ENCODE data around the gene TINAG.

The TINAG gene

GRCh38 chr6:54403096-54403495, 94.9 kb downstream of the TINAG start:
- no peak overlapping the region for H3K4me3 ChIP-seq (ENCODE audit: low read depth, low read length)
- no peak for DNase-seq (ENCODE audit: low read depth)
- no peak for TF ChIP-seq CTCF (IDR thresholded peaks at IDR 0.05; ENCODE audit: low read depth, low read length)
- TF ChIP-seq POLR2A (IDR thresholded peaks at IDR 0.05; ENCODE audit: extremely low read depth, insufficient read length) = no peak
- TF ChIP-seq MYC (IDR thresholded peaks at IDR 0.05; ENCODE audit: low read depth, low read length) = no peak
- no peak for TF ChIP-seq MAX (IDR thresholded peaks at IDR 0.05; ENCODE audit: low read depth, low read length)

GRCh38 chr6:54404791-54405190, 96.5 kb downstream of the TINAG start:
- no peak for TF ChIP-seq MAX (IDR thresholded peaks at IDR 0.05; ENCODE audit: low read depth, low read length)
- no peak for TF ChIP-seq MYC (IDR thresholded peaks at IDR 0.05; ENCODE audit: low read depth, low read length)
- TF ChIP-seq POLR2A (IDR thresholded peaks at IDR 0.05; ENCODE audit: extremely low read depth, insufficient read length) = no peak
- no peak for TF ChIP-seq CTCF (IDR thresholded peaks at IDR 0.05; ENCODE audit: low read depth, low read length)
- no peak for DNase-seq (ENCODE audit: low read depth)

GRCh38 chr6:54411767-54412166, 103.5 kb downstream of the TINAG start:
- no peak for DNase-seq (ENCODE audit: low read depth)
- TF ChIP-seq MAX (IDR thresholded peaks at IDR 0.05; ENCODE audit: low read depth, low read length) = no peak
- TF ChIP-seq CTCF (IDR thresholded peaks at IDR 0.05; ENCODE audit: low read depth, low read length) = no peak
- no peak for TF ChIP-seq POLR2A (IDR thresholded peaks at IDR 0.05; ENCODE audit: extremely low read depth, insufficient read length)
- no peak for TF ChIP-seq MYC (IDR thresholded peaks at IDR 0.05; ENCODE audit: low read depth, low read length)
- H3K4me3 ChIP-seq (ENCODE audit: low read depth, low read length) = no peak overlapping the region

More at GRCh38 chr6:54404791-54405190, 96.5 kb downstream of the TINAG start:
- no peak overlapping the region for H3K4me3 ChIP-seq (ENCODE audit: low read depth, low read length)

- no peak for DNase-seq (ENCODE audit: low read depth)
- TF ChIP-seq CTCF (IDR thresholded peaks at IDR 0.05; ENCODE audit: low read depth, low read length) (no peak), MYC (IDR thresholded peaks at IDR 0.05; ENCODE audit: low read depth, low read length) (no peak), MAX (IDR thresholded peaks at IDR 0.05; ENCODE audit: low read depth, low read length) (no peak), POLR2A (IDR thresholded peaks at IDR 0.05; ENCODE audit: extremely low read depth, insufficient read length) (no peak)
- no peak overlapping the region for H3K4me3 ChIP-seq (ENCODE audit: low read depth, low read length)
These were observed 107.3 kb downstream of the TINAG start for GRCh38 chr6:54415517-54415916.

GRCh38 chr6:54419885-54420284, 111.6 kb downstream of the TINAG start:
- H3K4me3 ChIP-seq (ENCODE audit: low read depth, low read length) = no peak overlapping the region
- DNase-seq (ENCODE audit: low read depth) = no peak
- no peak for TF ChIP-seq MYC (IDR thresholded peaks at IDR 0.05; ENCODE audit: low read depth, low read length)
- TF ChIP-seq POLR2A (IDR thresholded peaks at IDR 0.05; ENCODE audit: extremely low read depth, insufficient read length) = no peak
- no peak for TF ChIP-seq MAX (IDR thresholded peaks at IDR 0.05; ENCODE audit: low read depth, low read length)
- TF ChIP-seq CTCF (IDR thresholded peaks at IDR 0.05; ENCODE audit: low read depth, low read length) = no peak

- DNase-seq (ENCODE audit: low read depth) = no peak
- no peak overlapping the region for H3K4me3 ChIP-seq (ENCODE audit: low read depth, low read length)
- TF ChIP-seq MAX (IDR thresholded peaks at IDR 0.05; ENCODE audit: low read depth, low read length) (no peak), MYC (IDR thresholded peaks at IDR 0.05; ENCODE audit: low read depth, low read length) (no peak), POLR2A (IDR thresholded peaks at IDR 0.05; ENCODE audit: extremely low read depth, insufficient read length) (no peak), CTCF (IDR thresholded peaks at IDR 0.05; ENCODE audit: low read depth, low read length) (no peak)
These were observed 118.8 kb downstream of the TINAG start for GRCh38 chr6:54426995-54427394.
